HL-60 (cell line): Measurements from ENCODE around the gene AURKA.

Experiments used
- CTCF ChIP-seq: IDR thresholded peaks from one replicate; pipeline ENCODE4 v1.5.1; 2011; ENCODE audit warnings: low read length, control low read depth, inconsistent platforms; ENCODE audit not compliant: insufficient read depth
- POLR2AphosphoS5 ChIP-seq: IDR thresholded peaks from 2 replicates; pipeline ENCODE4 v1.6.1; 2012; ENCODE audit warnings: low read depth
- TF ChIP-seq, protein P1 (sequence below): IDR thresholded peaks from 2 replicates; pipeline ENCODE4 v1.6.1; 2012; ENCODE audit warnings: low read depth; ENCODE audit not compliant: insufficient replicate concordance

- TF ChIP-seq CTCF (no peak), POLR2AphosphoS5 (no peak)
- TF ChIP-seq, protein P1, sequence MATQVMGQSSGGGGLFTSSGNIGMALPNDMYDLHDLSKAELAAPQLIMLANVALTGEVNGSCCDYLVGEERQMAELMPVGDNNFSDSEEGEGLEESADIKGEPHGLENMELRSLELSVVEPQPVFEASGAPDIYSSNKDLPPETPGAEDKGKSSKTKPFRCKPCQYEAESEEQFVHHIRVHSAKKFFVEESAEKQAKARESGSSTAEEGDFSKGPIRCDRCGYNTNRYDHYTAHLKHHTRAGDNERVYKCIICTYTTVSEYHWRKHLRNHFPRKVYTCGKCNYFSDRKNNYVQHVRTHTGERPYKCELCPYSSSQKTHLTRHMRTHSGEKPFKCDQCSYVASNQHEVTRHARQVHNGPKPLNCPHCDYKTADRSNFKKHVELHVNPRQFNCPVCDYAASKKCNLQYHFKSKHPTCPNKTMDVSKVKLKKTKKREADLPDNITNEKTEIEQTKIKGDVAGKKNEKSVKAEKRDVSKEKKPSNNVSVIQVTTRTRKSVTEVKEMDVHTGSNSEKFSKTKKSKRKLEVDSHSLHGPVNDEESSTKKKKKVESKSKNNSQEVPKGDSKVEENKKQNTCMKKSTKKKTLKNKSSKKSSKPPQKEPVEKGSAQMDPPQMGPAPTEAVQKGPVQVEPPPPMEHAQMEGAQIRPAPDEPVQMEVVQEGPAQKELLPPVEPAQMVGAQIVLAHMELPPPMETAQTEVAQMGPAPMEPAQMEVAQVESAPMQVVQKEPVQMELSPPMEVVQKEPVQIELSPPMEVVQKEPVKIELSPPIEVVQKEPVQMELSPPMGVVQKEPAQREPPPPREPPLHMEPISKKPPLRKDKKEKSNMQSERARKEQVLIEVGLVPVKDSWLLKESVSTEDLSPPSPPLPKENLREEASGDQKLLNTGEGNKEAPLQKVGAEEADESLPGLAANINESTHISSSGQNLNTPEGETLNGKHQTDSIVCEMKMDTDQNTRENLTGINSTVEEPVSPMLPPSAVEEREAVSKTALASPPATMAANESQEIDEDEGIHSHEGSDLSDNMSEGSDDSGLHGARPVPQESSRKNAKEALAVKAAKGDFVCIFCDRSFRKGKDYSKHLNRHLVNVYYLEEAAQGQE = no peak
Observed at GRCh38 chr20:56388882-56389281, 3.1 kb downstream of the AURKA start.
